Stimulated activated CD4-positive, alpha-beta T cell treated with anti-CD3 and anti-CD28 coated beads, Interleukin-1b, Interleukin-23, amount 100 ng/mL, for 1 hour (primary cell): Measurements from ENCODE around the gene NUDT14.

Source experiments
- DNase-seq, 2 donors: peaks; one replicate each; pipeline ENCODE4 v3.0.0-alpha.2; 2020; ENCODE audit warnings: low read depth in 2 of 2

The NUDT14 gene

DNA sequence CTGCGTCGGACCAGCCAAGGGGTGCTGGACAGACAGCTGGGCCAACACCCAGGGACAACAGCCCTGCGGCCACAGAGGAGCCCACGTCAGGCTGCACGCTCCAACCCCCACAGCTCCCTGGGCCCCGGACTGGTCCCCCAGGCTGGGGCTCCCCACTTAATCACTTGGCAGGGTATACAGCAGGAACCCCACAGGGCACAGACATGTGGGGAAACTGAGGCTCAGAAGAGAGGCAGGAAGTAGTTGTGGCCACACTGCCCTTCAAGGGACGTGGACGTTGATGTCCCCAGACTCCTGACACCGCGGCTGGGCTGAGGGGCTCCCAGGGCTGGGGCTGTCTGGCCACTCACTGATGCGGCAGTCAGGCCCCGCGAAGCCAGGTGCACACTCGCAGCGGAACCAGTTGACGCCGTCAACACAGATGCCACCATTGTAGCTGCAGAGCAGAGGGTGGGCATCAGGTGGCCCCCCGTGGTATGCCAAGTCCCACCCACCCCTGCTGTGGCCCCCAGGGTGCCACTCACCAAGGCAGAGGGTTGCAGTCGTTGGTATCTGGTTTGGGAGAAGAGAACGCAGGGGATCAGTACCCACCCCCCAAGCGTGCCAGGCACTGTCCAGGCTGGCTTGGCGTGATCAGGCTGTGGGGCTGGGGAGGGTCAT is 34.0 kb downstream of the NUDT14 start:
- DNase-seq, result no peak

GRCh38 chr14:105146181-105146975 is 34.7 kb downstream of the NUDT14 start:
- no peak for DNase-seq

GRCh38 chr14:105145381-105146180 is 35.5 kb downstream of the NUDT14 start:
- no peak for DNase-seq

DNA sequence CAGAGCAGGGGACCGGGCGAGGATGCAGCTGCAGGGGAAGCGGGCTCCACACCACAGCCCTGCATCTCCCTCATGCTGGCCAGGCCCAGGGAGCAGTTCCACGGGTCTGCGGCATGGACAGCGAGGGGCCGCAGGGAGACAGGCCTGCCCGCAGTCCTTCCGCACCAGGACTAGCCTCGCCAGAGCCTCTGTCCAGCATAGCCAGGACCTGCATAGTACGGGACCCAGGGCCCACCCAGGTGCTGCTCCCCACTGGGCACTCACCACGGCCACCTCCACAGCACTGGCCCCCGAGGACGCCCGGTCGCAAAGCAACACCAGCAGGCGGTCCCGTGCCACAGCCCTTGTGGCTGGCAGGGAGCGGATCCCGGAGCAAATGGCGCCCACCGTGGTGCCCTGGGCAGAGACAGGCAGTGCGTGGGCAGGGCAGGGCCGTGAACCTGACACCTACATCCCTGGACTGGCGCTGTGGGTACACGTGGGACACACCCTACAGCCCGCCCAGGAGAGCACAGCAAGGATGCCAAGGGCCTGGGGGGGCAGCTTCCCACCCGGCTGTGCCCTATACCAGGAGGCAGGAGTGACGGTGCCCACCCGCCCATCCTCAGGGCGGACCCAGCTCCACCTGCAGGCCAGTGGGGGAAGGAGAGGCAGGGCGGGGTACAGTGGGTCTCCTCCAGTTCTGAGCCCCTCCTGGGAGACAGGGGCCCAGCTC is 36.3 kb downstream of the NUDT14 start:
- no peak for DNase-seq

GRCh38 chr14:105144026-105144665 is 37.0 kb downstream of the NUDT14 start:
- no peak for DNase-seq

GRCh38 chr14:105143451-105144025 is 37.6 kb downstream of the NUDT14 start:
- DNase-seq, result no peak

- DNase-seq, result no peak
These were observed 38.3 kb downstream of the NUDT14 start for GRCh38 chr14:105142651-105143450.

DNA sequence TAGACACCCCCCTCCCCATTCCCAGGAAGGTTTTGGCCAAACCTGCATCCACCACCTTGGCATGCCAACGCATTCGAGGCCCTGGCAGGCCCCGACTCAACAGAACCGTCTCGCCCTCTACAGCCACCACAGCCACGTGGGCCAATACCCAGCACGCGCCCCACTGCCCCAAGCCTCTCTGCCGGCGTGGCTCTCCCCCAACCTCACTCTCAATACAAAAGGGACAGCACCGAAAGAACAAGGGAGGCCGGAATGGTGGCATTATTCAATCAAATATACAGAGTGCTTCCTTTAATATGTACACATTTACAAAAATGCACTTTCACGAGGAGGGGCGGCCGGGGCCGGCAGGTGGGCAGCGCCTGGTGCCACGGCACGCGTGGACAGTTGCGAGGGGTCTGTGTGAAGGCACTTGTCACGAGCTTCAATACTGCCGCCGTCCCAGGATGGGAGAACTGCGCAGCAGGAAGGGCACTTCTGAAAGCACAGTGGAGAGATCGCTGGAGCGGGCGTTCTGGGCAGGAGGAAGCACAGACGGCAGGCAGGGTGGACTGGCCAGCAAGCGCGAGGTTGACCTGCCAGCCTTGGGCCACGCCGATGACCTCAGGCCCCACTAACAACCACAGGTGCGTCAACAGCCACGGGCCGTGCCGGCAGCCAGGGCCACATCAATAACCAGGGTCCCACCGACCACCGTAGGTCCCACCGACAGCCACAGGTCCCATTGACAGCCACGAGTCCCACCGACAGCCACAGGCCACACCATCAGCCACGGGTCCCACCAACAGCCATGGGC is 39.4 kb downstream of the NUDT14 start:
- no peak for DNase-seq

DNA sequence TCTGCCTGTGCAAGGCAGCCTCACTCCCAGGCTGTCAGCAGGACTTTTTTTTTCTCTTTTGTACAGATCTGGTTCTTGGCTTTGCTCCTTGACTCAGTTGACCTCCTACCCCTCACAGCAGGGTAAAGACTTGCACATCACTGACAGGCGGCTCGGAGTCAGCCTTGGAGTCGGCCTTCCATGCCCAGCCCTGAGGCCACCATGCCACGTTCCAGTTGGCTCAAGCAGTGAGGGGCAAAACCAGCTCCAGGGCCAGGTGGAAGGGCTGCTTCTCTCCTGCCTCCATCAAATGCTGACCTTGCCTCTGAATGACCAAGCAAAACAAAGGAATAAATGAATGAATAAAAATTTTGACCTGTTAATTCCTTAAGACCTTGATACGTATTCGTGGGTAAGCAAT is 40.1 kb downstream of the NUDT14 start:
- no peak for DNase-seq

GRCh38 chr14:105140581-105140980 is 40.5 kb downstream of the NUDT14 start:
- DNase-seq, result no peak

DNA sequence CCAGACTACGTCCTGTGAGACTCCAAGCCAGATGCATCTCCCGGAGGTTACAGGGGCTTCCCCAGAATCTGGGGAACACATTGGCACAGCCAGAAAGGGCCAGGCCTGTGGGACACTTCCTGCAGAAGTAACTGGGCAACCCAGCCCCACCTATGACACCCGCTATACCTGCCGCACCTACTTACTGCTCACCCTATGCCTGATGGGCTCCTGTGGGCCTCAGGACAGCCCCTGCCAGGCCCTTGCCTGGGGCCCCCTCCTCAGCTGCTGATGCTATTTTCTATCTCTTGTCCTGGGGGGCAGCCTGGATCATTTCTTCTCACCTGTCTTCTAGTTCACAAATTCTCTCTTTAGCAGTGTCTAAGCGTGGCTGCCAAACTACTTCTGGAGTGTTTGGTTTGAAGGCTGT is 41.3 kb downstream of the NUDT14 start:
- DNase-seq, result no peak

DNA sequence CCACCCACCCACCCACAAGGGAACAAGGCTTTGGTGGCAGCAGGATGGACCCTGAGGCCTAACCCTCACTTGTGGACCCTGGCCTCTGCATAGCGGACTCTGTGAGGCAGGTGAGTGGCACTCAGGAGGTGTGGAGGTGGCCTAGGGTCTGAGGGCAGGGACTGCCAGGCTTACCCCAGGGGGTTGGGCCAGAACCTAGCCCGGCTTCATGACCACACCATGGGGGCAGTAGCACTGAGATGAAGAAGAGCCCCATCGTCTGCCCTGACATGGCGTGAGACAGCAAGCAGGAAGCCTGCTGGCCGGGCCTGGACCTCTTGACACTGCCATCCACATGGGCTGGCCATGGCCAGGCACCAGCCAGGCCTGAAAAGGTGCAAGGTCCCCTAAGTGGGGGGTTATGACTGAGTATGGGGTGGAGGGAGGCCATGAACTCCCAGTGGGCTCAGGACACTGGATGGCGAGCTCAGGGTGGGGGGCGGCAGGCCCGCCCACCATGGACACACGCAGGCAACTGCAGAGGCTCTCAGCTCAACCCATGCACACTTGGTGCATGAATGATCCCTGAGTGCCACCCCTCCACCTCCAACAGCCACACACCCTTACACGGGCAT is 41.8 kb downstream of the NUDT14 start:
- no peak for DNase-seq

GRCh38 chr14:105138551-105139111 is 42.5 kb downstream of the NUDT14 start:
- no peak for DNase-seq

- DNase-seq, result no peak
These were observed 43.0 kb downstream of the NUDT14 start for GRCh38 chr14:105138021-105138541.

DNA sequence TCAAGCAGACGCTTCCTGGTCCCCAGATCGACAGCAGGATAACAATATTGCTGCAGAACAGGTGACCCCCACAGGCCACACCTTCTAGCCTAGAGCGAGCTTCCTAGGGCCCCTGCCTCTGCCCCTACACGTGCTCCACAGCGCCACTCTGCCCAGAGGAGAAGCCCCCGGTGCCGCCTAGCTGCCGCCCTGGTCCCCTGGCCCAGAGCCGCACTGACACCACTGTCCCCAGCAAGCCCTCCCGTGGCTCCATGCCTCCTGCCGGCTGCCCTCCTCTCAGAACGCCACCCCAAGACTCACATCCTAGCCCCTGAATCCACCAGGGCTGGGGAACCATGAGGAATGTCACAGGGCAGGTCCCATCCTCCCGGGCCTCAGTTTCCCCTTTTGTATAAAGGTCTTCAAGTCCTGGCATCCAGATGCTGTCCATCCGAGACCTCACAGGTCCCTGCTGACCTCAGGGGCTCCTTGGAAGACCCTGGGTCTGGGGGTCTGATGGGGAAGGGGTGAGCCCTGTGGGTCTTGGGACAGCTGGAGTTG is 43.6 kb downstream of the NUDT14 start:
- DNase-seq, result no peak

DNA sequence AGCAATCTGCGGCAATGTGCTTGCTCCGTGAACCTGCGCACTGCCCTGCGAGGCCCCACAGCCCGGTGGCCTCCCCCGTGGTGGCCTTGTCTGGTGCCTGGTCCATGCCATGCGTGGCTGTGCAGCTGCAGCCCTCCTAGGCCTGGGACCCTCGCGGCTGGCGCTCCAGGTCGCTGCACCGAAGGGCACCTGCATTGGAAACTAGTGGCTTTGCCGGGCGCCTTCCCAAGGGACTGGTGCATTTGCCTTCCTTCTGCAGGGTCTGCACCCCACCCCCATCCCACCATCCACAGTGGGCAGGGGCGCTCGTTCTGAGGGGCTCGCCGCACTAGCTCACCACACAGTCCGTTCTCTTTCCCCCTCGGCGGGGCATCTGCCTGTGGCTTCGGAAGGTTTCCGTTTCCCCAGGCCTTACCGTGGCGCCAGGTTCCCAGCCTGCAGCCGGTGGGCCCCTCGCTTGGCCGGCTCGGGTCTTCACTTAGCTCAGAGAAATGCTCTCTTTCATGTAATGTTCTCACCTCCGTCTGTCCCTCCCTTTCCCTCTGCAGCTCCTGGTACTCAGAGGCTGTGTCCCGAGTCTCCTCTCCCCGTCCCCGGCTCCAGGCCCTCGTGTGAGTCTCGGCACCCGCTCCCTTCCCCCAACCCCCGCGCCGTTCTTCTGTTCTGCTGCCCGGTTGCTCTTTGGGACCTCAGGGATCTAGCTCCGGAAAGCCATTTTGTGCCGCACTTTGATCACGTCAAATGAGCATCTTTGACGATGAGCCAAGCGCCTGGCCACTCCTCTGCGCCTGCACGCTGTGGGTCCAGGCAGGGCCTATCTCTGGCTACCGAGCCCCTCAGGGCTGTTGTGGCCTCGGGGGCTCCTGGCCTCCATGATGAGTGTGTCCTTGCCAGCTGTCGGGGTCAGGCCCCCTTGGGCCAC is 44.5 kb downstream of the NUDT14 start:
- no peak for DNase-seq
